Measurements from ENCODE around the gene NCOA1.

The NCOA1 gene

GRCh38 chr2:24712296-24712695, 221.2 kb downstream of the NCOA1 start:
- DNase-seq, result no peak

GRCh38 chr2:24717263-24717951, 226.4 kb downstream of the NCOA1 start:
- DNase-seq, result no peak

GRCh38 chr2:24720310-24720709, 229.3 kb downstream of the NCOA1 start:
- DNase-seq, result no peak

GRCh38 chr2:24721470-24721869, 230.4 kb downstream of the NCOA1 start:
- peak; percentile 77 for DNase-seq

- no peak for DNase-seq
Measured at GRCh38 chr2:24722141-24722790, 231.2 kb downstream of the NCOA1 start.

- no peak for DNase-seq
Measured at GRCh38 chr2:24723191-24723590, 232.1 kb downstream of the NCOA1 start.

- DNase-seq, result no peak
Measured at GRCh38 chr2:24723665-24724064, 232.6 kb downstream of the NCOA1 start.

GRCh38 chr2:24724111-24724775, 233.2 kb downstream of the NCOA1 start:
- DNase-seq, result no peak

GRCh38 chr2:24725956-24726355, 234.9 kb downstream of the NCOA1 start:
- no peak for DNase-seq

GRCh38 chr2:24730481-24730880, 239.4 kb downstream of the NCOA1 start:
- DNase-seq, result no peak

GRCh38 chr2:24731040-24731439, 240.0 kb downstream of the NCOA1 start:
- DNase-seq, result no peak

GRCh38 chr2:24731923-24732322, 240.9 kb downstream of the NCOA1 start:
- no peak for DNase-seq

GRCh38 chr2:24734741-24735140, 243.7 kb downstream of the NCOA1 start:
- DNase-seq, result no peak

- DNase-seq, result no peak
Measured at GRCh38 chr2:24739354-24740025, 248.4 kb downstream of the NCOA1 start.

GRCh38 chr2:24740142-24740541, 249.1 kb downstream of the NCOA1 start:
- DNase-seq, result no peak

GRCh38 chr2:24742730-24743129, 251.7 kb downstream of the NCOA1 start:
- DNase-seq, result no peak

- no peak for DNase-seq
Measured at GRCh38 chr2:24743924-24744323, 252.9 kb downstream of the NCOA1 start.

- no peak for DNase-seq
Measured at GRCh38 chr2:24744356-24744755, 253.3 kb downstream of the NCOA1 start.

GRCh38 chr2:24745825-24746224, 254.8 kb downstream of the NCOA1 start:
- DNase-seq, result no peak

- DNase-seq, result no peak
Measured at GRCh38 chr2:24747299-24747698, 256.2 kb downstream of the NCOA1 start.

- DNase-seq, result no peak
Measured at GRCh38 chr2:24749069-24749691, 258.1 kb downstream of the NCOA1 start.

GRCh38 chr2:24754985-24755705, 264.1 kb downstream of the NCOA1 start:
- DNase-seq, result no peak
